ENCODE results near the gene AP4B1. TPM values are rescaled to one million over a fixed set of nuclear protein-coding genes. Genes with fewer than 3 reads are reported as not detected.

Gene AP4B1
- total and polyA plus RNA-seq, 9 of the 15 experiments (the other 6 are each of a cell fraction or from before 2014, with no cell fraction given): 15.8 to 36.5 (median 24.6) TPM

DNA sequence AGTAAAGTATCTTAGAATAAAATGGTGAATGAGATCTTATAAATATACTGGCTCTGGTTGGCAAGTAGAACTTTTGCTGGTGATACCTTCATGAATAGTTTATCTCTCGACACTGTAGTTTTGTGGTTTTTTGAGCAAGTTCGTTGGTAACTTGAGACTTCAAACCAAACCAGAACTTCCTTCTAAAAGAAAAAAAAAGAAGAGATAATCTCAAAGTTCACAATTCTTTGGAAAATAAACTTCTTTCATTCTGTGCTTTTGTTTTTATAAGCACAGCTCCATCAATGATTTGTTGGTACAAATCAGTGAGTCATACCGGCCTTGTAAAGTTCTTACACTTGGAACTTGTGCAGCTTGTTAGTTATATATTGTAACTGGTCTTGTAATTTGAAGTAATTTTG, 26.9 kb upstream of the AP4B1 start:
- H3K27me3 ChIP-seq (ENCODE audit: control insufficient read depth in 2 of 2, insufficient read depth in 2 of 2, low read length in 2 of 2): no peaks in the 10 kb centered on the region
- H3K9me3 ChIP-seq (replicated peaks; ENCODE audit: control insufficient read depth, insufficient read depth, low read depth, low read length): no peaks in the 10 kb centered on the region
- 2% methylated on average over 3 of the region's 3 CpGs for WGBS (ENCODE audit: insufficient coverage, low coverage, missing lambda C conversion rate)
- FAIRE-seq (no peak), DNase-seq (ENCODE audit: extremely low read depth in 1 of 4, low spot score in 3 of 4) (peak in 1 of 4 experiments; percentile 48), ATAC-seq (no peak)
- peaks cover 25% of the 10 kb centered on the region; the same call in 2 of the 3 replicates for H3K36me3 ChIP-seq (ENCODE audit: control insufficient read depth, insufficient read depth, low read length)
- peaks cover 15 to 37% of the 10 kb centered on the region in 2 experiments for H3K4me1 ChIP-seq (replicated peaks in 1 of 2; ENCODE audit: control insufficient read depth in 2 of 2, insufficient read depth in 2 of 2, low read length in 2 of 2)
- peak overlapping the region; percentile 70 for H3K4me3 ChIP-seq
- ChIA-PET POLR2A (interaction anchor here (0.5 to 5.2 kb wide), 11 partner anchors 10 to 960 kb away, joined by 3 to 65 read pairs (median 8); no protein-coding TSS in a partner anchor), CTCF (ENCODE audit: low intra/inter-chr PET ratio) (no interaction called here)
- in situ Hi-C loops (cut with MboI): no loop called here
- peaks cover 10% of the 10 kb centered on the region for H4K20me1 ChIP-seq (replicated peaks; ENCODE audit: control insufficient read depth, insufficient read depth, low read length)
- BruUV-seq (replicated peaks): no TSS peak
- no peak overlapping the region for H2AFZ ChIP-seq (ENCODE audit: low read depth, low read length)
- peak overlapping the region; percentile 96 for H3K27ac ChIP-seq (ENCODE audit: extremely low read depth, low read depth, low read length)
- peak overlapping the region in 1 of 2 experiments; percentile 90; a peak in 2 of 4 replicates for H3K9ac ChIP-seq (ENCODE audit: insufficient read depth in 1 of 2, low read depth in 2 of 2, low read length in 2 of 2)
- H3K79me2 ChIP-seq (ENCODE audit: control insufficient read depth, insufficient read depth, low read length): peaks cover 81% of the 10 kb centered on the region
- H3K4me2 ChIP-seq (ENCODE audit: insufficient read depth, low read length): peak overlapping the region; percentile 98
- H3K9me1 ChIP-seq (ENCODE audit: control insufficient read depth, insufficient read depth, low read length): no peaks in the 10 kb centered on the region
- intact Hi-C loops (cut with micrococcal nuclease): loop anchor here (10.0 kb wide), 1 partner anchor 177 kb away; the partner anchor contains the start of gene PHTF1
- TF ChIP-seq, protein P1, sequence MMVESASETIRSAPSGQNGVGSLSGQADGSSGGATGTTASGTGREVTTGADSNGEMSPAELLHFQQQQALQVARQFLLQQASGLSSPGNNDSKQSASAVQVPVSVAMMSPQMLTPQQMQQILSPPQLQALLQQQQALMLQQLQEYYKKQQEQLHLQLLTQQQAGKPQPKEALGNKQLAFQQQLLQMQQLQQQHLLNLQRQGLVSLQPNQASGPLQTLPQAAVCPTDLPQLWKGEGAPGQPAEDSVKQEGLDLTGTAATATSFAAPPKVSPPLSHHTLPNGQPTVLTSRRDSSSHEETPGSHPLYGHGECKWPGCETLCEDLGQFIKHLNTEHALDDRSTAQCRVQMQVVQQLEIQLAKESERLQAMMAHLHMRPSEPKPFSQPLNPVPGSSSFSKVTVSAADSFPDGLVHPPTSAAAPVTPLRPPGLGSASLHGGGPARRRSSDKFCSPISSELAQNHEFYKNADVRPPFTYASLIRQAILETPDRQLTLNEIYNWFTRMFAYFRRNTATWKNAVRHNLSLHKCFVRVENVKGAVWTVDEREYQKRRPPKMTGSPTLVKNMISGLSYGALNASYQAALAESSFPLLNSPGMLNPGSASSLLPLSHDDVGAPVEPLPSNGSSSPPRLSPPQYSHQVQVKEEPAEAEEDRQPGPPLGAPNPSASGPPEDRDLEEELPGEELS (CRISPR knock-in tag; IDR thresholded peaks at IDR 0.05; ENCODE audit: borderline replicate concordance): no peak
- TF ChIP-seq NEUROD1 (IDR thresholded peaks at IDR 0.05; ENCODE audit: borderline replicate concordance, low read depth, low read length, partially characterized antibody) (no peak), YBX1 (IDR thresholded peaks at IDR 0.05) (no peak), ARID2 (IDR thresholded peaks at IDR 0.05) (no peak), EGR1 (conservative IDR thresholded peaks at IDR 0.05) (no peak), HCFC1 (IDR thresholded peaks at IDR 0.05; ENCODE audit: low read depth, low read length) (no peak), POLR2H (tag; IDR thresholded peaks at IDR 0.05; ENCODE audit: low read depth) (peak; percentile 44; the same call in 1 of the 2 replicates), EP300 (IDR thresholded peaks at IDR 0.05; ENCODE audit: low read length) (0 out of 2 replicates have a peak, but pooled peaks have one; percentile 39), ZNF57 (CRISPR knock-in tag; IDR thresholded peaks at IDR 0.05) (no peak), EP400 (IDR thresholded peaks at IDR 0.05) (no peak), ZNF12 (CRISPR knock-in tag; IDR thresholded peaks at IDR 0.05) (no peak), HMGN3 (IDR thresholded peaks at IDR 0.05; ENCODE audit: borderline replicate concordance, extremely low read depth, insufficient read length, low read depth, low read length) (no peak), NRF1 (conservative IDR thresholded peaks at IDR 0.05 in 1 of 2, IDR thresholded peaks at IDR 0.05 in 1 of 2) (no peak), ZNF134 (CRISPR knock-in tag; conservative IDR thresholded peaks at IDR 0.05) (no peak), NR2F6 (CRISPR knock-in tag; IDR thresholded peaks at IDR 0.05) (no peak), FOSL1 (tag; conservative IDR thresholded peaks at IDR 0.05) (no peak; the same call in 1 of the 2 replicates), ZNF75A (CRISPR knock-in tag; IDR thresholded peaks at IDR 0.05) (no peak)
- TF ChIP-seq, protein P2, sequence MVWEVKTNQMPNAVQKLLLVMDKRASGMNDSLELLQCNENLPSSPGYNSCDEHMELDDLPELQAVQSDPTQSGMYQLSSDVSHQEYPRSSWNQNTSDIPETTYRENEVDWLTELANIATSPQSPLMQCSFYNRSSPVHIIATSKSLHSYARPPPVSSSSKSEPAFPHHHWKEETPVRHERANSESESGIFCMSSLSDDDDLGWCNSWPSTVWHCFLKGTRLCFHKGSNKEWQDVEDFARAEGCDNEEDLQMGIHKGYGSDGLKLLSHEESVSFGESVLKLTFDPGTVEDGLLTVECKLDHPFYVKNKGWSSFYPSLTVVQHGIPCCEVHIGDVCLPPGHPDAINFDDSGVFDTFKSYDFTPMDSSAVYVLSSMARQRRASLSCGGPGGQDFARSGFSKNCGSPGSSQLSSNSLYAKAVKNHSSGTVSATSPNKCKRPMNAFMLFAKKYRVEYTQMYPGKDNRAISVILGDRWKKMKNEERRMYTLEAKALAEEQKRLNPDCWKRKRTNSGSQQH (CRISPR knock-in tag; IDR thresholded peaks at IDR 0.05): no peak
- TF ChIP-seq, protein P3, sequence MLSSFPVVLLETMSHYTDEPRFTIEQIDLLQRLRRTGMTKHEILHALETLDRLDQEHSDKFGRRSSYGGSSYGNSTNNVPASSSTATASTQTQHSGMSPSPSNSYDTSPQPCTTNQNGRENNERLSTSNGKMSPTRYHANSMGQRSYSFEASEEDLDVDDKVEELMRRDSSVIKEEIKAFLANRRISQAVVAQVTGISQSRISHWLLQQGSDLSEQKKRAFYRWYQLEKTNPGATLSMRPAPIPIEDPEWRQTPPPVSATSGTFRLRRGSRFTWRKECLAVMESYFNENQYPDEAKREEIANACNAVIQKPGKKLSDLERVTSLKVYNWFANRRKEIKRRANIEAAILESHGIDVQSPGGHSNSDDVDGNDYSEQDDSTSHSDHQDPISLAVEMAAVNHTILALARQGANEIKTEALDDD (IDR thresholded peaks at IDR 0.05): peak; percentile 84

Measured in K562 (cell line).